COLO668 (cell line): ENCODE data around the gene IZUMO3.
"Not testable (repeated sequence)": the region's sequence is repeated elsewhere in the genome, so short reads cannot be mapped to it uniquely, and the experiment has no call there.

ENCODE experiments used
- DNase-seq: peaks from one replicate; lab custom pipeline; 2025; ENCODE audit not compliant: unreplicated experiment; lab: John Stamatoyannopoulos, UW

The IZUMO3 gene, protein sequence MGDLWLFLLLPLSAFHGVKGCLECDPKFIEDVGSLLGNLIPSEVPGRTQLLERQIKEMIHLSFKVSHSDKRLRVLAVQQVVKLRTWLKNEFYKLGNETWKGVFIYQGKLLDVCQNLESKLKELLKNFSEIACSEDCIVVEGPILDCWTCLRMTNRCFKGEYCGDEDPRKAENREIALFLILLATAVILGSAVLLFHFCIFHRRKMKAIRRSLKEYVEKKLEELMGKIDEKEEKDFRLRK

DNA sequence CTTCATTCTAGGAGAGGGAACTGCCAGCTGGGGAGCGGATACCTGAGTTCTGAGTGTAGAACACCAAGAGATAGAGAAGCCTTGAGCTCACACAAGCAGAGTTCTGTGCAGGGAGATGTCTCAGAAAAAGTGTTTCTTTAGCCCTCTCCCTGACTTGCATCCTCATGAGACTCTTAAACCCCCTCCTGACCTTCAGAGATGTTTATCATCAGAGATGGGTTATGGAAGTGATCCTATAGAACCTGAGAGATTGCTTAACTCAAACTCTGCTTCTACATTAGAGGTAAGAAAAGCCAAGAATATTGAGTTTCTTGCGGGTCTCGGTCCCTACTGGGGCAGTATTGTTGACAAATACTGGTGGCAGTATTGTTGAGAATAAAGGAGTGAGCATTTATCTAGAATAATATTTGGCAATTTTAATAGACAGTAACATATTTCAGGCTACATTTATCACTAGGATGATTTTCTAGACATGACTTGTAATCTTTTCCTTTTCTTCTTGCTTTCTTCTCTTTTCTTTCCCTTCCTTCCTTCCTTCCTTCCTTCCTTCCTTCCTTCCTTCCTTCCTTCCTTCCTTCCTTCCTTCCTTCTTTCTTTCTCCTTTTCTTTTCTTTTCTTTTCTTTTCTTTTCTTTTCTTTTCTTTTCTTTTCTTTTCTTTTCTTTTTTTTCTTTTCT lies at the start of gene IZUMO3:
IZUMO3 (minus strand) TSS at position 51 of the 676 bp plus-strand sequence. CDS start 248 bp downstream, outside the sequence.
- DNase-seq: no peak

DNA sequence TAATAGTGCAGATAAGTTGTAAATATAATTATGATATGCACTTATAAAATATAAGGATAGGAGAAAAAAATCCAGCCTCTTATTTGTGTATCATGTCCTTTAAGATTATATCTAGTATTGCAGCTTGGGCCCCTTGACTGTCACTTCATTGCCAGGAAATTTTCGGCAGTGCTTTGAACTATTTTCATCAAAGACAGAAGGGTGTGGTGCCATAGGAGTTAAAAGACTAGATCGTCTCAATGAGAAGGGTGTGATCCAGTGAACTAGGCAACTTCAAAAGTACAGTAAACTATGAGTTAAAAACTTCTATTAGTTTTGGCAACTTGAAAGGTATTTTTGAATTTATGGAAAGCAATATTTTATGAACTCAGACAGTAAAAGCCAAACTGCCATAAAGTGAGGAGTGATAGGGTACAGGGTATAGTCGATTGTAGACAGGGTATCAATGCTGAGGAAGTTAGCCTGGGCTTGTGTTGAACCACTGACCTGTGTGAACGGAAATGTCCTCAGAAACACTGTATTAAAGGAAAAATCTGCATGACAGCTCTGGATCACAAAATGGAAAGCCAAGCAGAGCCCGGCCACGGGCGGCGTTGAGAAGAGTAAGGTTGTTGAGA lies 48.6 kb upstream of the IZUMO3 start:
- DNase-seq: no peak

DNA sequence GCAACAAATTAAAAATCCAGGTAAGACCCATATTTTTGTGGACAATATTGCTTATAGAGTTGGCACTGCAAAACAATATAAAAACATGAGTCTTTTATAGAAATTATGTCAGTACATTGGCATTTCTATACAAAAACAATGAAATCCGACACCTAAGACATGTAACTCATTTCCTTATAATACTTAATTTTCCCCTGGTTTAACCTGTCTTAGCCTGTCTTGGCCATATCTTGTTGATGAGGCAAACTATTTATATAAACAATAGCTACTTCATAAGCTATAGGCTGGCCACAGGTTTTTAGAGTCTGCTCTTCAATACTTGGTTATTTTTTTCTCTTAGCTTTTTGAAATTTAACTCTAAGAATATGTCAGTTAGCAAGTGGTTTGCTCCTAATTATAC lies 44.7 kb upstream of the IZUMO3 start:
- no peak for DNase-seq

DNA sequence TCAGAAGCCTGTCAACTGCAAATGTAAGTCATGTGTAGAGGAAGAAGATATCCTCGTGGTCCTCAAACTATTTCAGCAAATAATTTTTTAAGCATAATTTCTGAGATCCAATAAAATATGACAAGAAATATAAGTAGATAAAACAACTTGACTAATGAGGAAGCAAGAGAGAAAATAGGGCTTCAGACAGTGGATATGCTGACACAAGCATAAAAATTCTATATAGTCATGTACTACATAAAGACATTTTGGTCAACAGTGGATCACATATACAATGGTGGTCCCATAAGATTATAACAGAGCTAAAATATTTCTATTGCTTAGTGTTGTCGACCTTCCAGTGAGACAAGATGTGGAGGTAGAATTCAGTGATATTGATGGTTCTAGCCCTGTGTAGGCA lies 42.2 kb upstream of the IZUMO3 start:
- no peak for DNase-seq

DNA sequence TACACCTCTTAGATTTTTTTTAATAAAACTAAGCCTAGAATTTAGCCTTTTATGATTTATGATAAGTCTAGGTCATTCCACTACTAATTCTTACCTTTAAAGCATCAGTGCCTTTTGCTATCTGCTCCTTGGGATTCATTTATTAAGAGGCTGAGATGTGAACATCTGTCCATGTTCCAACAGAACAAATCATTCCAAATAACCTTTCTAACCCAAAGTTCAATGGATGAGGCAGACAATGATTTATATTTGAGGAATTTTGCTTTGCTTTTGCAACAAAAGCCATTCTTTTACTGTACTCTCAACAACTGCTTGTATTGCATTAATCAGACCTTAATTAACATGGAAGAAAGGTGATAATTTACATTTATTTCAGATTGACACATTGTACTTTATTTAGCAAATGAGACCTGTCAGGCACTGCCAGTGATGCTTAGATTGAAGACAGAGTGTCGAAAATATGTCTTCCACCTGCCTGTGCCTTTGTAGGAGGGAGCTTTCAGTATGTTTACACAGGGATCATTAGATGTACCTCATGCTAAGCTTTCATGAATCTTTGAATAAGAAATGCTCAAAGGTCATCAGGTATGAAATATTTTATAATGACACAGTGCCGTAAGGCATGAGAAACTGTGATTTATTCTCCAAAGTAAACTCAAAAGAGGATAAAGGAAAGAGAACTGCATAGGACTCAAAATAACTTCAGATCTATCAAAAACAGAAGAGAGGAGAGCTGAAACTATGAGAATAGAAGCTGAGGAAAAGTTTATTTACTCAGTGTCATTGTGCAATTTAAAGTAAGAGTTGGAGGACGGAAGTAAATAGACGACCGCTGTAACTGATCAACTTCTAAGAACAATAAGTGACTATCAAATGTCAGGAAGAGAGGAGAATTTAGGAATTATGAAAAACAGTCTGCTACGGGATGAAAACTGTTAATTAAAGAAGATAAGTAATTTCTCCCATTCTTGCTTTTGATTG lies 36.7 kb upstream of the IZUMO3 start:
- no peak for DNase-seq

DNA sequence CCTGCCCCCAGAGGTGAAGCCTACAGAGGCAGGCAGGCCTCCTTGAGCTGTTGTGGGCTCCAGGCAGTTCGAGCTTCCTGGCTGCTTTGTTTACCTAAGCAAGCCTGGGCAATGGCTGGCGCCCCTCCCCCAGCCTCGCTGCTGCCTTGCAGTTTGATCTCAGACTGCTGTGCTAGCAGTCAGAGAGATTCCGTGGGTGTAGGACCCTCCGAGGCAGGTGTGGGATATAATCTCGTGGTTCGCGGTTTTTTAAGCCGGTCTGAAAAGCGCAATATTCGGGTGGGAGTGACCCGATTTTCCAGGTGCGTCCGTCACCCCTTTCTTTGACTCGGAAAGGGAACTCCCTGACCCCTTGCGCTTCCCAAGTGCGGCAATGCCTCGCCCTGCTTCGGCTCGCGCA lies 34.3 kb upstream of the IZUMO3 start:
- not testable (repeated sequence) for DNase-seq

DNA sequence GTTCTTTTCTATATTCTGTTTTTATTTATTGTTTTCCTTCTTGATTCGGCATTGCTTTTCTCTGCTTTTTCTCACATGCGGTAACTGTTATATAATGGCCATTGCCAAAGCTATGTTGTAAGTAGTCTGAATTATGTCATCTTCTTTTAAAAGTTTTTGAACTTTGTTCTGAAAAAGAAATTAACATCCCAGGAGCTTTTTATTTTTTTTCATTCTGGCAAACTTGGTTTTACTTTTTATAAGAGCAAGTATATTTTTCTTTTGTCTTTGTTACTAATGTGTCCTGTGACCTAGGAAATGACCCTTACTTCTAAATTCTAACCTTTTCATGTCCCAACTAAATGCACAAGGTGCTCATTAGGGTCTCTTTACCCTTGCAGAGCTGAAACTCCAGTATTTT lies 26.7 kb upstream of the IZUMO3 start:
- DNase-seq: no peak

DNA sequence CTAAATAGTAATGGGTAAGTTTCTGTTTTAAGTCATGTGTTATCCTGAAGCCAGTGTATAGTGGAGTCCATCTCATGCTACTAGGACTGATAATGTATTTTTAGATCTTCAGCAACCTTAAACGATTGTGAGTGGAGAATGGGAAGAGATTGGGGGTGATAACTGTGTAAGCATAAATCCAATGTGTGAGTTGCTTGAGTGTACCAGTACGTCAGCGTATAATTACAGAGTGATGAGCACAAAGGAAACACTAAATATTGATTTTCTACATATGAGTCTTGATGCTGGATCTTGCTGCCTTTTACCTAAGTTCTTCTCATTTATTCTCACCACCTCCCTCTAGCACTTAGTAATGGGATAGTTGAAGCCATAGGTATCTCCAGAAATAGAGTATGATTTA lies 16.3 kb upstream of the IZUMO3 start:
- DNase-seq: no peak

DNA sequence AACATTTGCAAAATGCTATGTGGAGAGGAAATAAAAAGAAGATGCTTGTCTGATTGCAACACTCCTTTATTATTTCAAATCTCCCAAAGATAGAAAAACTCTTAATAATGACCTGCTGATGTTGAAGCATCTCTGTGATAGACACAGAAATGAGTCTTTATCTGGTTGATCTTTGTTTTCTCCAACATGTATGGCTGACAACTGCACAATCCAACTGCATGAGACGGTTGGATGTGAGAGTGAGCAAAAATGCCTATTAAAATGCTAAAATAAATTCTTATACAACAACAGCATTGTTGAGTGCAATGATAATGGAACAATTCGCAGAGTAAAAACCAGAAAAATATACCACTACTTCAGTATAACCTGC lies 7.5 kb upstream of the IZUMO3 start:
- no peak for DNase-seq

DNA sequence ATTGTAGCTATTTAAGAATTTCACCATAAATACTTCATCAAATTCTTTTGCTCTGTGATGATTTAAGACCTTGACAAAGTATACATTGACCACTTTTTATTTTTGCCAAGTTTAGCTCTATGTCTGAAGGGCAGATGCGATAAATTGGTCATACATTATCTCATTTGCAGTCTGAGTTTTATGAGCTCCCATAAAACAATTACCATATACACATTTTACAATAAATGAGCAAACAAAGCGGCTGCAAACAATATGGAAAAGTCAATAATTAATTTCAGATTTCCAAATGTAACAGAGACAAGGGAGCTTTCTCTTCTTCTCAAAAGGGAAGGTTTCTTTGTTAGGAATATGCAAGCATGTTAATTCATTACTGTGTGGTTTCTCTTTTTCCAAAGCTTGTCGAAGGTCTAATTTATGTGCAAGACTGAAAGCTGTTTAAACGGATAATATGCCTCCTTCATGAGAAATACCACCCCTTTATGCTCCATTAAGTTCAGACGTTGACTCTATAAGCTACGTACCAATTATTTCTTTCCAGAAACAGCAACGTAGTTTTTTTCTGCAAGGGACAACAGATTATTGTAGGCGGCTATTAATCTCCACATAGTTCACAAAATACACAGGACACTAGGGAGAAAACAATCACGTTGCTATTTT lies 7.0 kb upstream of the IZUMO3 start:
- DNase-seq: no peak

DNA sequence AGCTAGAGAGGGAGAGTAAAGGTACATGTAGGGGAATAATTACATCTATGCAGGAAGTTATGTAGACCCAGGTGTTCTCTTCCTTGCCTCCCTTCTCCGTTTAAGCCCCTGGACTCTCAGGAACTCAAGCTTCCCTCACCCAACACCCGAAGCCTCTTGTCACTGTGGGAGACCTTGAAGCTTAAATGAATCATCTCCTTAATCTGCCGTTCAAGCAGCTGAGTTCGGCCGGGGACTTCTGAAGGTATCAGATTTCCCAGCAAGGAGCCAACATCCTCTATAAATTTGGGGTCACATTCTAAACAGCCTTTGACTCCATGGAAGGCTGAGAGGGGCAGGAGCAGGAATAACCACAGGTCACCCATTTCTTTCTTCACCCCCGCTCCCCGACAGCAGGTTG lies 412 bp downstream of the IZUMO3 start:
- DNase-seq: no peak

DNA sequence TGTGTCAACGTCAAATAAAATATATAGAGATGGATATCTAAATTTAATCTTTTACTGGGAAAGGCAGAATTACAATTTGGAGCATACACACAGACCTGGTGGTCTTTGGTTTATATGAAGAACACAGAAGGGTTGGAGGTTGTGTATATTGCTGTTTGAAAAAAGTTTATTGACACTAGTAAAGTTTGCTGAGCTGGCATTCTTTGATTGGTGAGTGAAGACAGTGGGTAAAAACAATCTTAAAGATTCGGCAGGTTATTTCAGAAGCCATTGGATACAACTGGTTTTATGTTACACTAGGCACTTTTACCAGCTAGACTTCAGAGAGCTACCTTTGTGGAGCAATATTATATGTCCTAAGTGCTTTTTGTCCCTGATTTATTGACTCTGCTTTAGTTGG lies 27.2 kb downstream of the IZUMO3 start:
- DNase-seq: no peak

DNA sequence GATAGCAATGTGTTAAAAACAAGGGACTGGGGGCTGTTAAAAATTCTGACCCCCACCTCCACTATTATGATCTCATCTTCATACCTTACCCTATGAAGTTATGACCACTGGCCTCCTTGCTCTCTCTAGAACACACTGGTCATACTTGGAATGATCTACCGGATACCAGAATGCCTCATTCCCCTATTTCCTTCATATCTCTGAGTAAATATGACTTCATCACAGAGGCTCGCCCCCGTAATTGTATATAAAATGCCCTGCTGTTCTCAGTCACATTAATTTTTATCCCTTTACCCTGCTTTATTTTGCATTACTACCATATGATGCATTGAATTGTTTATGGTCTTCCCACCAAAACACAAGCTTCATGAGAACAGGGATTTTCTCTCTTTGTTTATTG lies 29.2 kb downstream of the IZUMO3 start:
- no peak for DNase-seq

DNA sequence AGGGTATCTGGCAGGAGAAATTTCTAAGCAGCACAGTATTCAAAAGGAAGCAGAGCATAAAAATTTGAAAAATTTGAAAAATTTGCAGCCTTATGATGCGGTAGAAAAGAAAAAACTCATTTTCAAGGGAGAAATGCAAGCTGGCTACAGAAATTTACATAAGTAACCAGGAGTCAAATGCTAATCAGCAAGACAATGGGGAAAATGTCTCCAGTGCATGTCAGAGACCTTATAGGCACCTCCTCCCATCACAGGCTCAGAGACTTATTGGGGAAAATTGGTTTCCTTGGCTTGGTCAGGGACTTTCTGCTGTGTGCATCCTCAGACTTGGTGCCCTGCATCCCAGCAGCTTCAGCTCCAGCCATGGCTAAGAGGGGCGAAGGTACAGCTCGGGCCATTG lies 35.8 kb downstream of the IZUMO3 start:
- DNase-seq: no peak

DNA sequence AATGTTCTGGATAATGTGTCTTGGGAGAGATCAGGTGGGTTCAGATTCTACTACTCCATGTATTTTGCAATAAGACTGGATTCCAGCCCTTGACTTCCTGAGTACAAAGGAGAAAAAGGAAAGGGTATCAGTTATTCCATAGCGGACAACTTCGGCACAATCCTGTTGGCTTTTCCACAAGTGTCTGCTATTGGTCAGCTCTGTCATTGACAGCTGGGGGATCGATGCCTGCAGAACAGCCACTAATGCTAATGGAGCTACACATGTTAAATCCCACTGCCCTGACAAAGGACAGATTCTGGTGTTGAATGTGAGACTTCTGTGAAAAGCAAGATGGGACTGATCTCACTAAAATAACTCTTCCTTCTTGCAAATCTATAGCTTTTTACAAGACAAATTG lies 41.2 kb downstream of the IZUMO3 start:
- no peak for DNase-seq

DNA sequence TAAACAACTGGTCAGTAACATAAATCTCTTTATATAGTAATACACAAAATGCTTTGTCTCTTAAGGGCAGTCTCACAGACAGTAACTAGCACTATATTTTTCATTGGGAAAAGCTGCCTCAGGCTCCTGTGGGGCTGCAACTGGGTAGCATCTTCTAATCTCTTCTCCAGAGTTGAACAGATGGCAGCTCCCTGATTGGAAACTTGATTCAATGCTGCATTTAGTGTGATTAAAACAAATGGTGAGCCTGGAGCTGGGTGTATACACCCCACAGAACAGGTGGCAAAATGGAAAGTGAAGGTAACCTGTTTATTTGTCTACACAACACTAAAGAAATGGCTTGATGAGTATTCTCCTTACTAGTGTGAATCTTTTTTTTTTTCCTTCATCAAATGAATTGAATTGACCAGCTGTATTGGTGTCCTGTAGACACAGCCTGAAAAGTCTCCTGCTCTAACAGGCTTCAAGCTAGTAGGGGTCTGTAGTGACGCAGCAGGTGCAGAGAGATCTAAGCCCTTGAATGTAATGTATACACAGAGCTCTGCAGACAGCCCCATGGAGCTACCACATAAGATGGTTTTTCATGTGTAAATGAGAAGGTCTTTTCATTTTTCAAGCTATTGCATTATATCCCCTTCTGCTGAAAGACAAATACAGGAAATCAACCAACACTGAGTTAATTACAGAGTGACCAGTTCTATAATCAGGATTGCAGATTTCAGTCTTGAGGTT lies 43.3 kb downstream of the IZUMO3 start:
- no peak for DNase-seq

DNA sequence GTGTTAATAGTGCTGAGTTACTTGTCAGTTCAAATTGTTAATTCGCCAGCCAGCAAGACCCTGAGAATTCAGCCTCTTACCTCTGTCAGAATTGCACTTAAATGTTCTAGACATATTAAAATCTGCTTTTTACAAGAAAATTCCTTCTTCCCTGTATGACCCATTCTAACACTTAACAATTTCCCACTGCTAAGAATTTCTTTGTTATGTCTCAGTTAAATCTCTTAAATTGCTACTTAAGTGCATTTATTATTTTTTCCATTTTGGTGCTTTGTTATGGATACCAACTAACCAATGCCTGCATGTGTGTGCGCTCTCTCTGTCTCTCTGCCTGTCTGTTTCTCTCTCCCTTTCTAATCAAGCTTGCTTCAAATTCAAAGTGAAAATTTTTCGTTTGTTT lies 44.9 kb downstream of the IZUMO3 start:
- DNase-seq: no peak

DNA sequence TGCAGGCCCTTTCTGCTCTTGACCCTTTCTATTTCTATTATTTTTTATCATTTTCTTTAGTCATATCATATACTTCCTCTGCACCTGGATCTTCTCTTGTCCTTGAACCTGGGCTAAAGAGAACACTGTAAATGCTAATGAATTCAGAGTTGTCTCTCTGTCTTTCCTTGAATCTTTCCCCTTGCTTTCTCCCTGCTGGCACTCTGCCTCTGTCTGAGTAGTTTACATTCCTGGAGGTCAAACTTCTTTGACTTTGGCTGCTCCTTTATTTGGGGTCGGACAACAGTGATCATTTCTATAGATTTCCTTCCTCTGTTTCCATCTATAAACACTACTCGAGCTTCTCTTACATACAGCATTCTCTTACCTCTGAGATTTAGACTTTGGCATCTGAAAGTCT lies 47.1 kb downstream of the IZUMO3 start:
- no peak for DNase-seq

DNA sequence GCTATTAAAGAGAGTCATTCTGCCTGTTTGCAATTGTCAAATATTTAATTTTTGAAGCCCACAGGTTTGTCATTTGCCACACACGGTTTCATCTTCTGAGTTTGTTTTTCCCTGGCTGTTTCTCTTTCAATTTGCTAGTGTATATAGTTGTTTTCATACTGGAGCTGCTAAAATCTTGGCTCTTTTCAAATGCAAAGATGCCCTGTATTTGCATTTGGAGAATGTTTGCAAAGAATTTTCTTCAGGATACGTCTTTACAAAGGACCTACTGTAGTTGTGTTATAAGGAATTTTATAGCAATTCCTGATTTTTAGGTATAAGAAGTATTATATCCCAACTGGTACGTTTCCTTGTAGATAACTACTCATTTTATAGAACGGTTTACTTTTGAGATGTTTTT lies 48.0 kb downstream of the IZUMO3 start:
- DNase-seq: no peak
